GM18867 (cell line): ENCODE results near the gene DNM3.
A peak's percentile ranks its signal among the peaks of the same experiment; 100 is the strongest.

Source experiments
- ATAC-seq: cut with Tn5 transposase; IDR thresholded peaks from one replicate; pipeline ENCODE4 v1.9.1; 2021; ENCODE audit warnings: mild to moderate bottlenecking, moderate library complexity; ENCODE audit not compliant: unreplicated experiment

DNM3 gene

DNA sequence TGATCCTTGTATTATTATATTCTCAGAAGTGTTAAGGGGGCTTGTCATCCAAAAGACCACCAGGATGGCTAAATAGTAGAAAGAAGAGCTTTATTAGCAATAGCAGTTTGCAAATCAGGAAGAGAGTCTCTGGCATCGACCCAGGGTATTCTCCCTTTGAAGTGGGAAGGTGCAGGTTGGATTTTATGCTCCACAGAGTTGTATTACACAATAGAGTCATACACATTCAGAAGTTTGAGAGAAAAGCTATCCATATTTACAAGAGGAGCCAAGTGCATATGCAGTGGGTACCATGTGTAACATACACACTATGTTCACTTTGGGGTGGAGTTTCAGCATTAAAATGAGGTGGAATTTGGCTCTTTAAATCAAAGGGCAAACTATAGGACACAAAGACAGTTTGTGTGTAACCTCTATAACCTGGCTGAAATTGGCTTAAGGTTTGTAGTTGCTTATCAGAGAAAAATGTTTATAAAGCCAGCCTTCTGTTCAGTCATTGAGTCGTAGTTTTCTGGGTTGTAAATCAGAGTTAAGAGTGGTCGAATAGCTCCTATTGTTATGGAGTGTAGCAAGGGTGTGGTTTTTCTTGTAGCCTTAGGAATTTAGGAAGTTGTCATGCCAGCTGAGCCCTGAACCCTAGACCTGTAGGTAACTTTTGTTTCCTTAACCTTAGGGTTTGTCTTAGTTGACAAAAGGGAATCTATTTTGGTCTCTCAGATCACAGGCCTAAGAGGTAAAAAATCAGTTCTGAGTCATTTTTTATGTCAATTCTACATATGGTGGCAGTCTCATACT lies 125.3 kb downstream of the DNM3 start:
- ATAC-seq, result no peak

GRCh38 chr1:171969226-171969625 lies 127.9 kb downstream of the DNM3 start:
- no peak for ATAC-seq

DNA sequence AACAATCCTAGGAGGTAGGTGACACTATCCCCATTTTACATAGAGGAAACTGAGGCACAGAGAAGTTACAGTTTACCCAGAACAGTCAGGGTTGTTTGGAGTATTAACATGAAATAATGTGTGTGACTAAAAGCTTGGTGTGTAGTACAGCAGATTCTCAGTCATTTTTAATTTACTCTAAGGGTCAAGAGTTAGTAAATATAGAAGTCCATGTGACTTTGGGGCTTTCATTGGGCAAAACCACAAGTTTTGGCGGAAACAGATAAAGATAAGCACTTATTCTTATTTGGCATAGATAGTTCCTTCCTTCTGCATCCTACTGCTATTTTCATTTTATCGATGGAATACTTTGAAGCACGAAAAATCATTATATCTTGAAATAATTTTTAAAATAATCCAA lies 128.5 kb downstream of the DNM3 start:
- ATAC-seq, result no peak

DNA sequence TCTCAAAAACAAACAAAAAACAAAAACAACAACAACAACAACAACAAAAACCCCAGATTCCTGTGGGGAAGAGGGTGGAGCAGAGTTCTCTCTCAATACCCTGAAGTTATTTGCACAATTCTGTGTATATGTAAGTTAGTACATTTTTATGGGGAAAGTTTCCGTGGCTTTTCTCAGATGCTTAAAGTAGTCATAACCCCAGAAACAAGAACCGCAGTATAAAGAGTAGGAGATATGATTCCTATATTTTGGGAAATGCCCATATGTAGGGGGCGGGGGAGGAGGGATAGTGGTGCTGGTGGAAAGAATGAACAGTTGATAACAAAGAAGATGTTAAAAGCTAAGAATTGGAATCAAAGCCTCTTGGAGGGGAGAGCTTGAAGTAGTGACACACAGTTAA lies 131.5 kb downstream of the DNM3 start:
- no peak for ATAC-seq

- no peak for ATAC-seq
These were observed 132.1 kb downstream of the DNM3 start for GRCh38 chr1:171973421-171973820.

GRCh38 chr1:171981303-171981702 lies 140.0 kb downstream of the DNM3 start:
- no peak for ATAC-seq

- ATAC-seq, result no peak
These were observed 142.3 kb downstream of the DNM3 start for GRCh38 chr1:171983584-171983983.

DNA sequence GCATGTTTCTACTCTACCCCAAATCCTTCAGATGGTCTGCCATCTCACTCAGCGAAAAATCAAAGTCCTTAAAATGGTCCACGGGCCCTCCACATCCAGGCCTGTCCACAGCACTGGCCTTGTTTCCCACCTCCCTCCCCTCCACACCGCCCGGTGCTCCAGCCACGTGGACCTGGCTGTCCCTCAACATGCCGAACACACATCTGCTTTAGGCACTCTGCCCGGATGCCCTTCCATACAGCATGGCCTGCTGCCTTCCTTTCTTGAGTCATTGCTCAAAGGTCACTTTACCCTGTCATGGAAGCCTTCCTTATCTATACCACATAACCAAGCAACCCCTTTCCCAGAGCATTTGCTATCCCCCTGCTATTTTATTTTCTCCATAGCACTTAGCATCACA lies 143.0 kb downstream of the DNM3 start:
- no peak for ATAC-seq

GRCh38 chr1:171984850-171985485 lies 143.7 kb downstream of the DNM3 start:
- peak; percentile 65 for ATAC-seq

DNA sequence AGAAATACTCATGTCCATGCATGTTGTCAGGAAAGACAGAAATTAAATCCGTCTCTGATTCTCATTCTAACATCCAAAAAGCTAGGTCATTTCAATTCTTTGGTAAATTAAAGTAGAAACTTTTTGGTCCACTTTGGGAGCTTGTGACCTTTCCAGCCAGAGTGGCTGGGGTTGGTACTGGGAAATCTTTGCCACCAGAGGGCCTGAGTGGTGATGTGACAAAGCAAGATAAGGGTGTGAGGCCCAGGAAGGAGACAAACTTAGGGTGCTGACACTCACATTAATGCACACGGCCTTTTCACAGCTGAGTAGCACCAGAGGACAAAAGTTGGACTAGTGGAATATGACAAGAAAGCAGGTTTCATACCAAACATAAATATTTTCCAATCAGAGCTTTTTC lies 144.3 kb downstream of the DNM3 start:
- ATAC-seq, result peak; percentile 48

- no peak for ATAC-seq
These were observed 147.1 kb downstream of the DNM3 start for GRCh38 chr1:171988243-171988885.

- no peak for ATAC-seq
These were observed 149.1 kb downstream of the DNM3 start for GRCh38 chr1:171990371-171990770.

GRCh38 chr1:171994293-171994692 lies 153.0 kb downstream of the DNM3 start:
- no peak for ATAC-seq

DNA sequence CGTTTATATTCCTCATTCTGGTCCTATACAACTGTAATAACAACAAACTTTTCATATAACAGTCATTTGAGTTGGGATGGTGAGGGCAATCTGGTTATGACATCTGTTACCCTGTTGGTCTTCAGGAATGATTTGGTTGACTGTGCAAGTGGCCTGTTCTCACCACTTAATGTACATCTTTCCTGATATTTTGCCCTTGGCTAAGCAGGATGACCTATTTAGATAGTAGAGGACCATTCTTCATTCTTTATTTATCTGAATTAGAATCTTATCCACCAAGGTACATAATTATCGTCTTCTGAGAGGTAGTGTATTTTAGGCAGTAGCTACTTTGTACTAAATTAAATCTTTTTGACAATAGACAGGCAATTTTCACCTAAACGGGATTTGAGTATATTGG lies 154.3 kb downstream of the DNM3 start:
- no peak for ATAC-seq

DNA sequence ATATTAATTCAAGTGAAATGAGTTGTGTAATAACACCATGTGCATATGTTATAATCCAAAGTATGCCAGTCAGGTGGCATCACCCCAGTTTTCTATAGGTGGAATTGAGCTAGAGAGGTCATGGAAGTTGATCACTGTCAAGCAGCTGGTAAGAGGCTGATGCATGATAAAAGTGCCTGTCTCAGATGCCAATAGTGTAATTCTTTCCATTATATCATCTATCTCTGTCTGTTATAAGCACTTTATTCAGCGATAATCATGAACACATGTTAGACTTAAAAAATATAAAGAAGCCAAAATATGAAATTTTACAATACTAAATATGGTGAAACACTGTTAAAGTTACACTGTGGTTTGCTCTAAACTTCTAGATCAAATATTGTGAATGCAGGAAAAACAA lies 156.6 kb downstream of the DNM3 start:
- no peak for ATAC-seq

- no peak for ATAC-seq
These were observed 157.4 kb downstream of the DNM3 start for GRCh38 chr1:171998711-171999110.

DNA sequence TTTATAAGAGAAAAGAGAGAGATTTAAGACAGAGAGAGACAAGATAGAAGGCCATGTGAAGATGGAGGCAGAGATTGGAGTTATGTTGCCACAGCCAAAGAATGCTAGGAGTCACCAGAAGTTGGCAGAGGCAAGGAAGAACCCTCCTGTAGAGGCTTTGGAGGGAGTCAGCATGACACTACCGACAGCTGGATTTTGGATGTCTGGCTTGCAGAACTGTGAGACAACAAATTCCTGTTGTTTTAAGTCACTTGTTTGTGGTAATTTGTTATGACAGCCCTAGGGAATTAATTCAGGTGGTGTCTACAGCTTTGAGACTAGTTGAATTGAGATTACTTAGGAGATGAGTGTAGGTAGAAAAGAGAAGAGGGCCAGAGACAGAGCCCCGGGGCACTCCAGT lies 158.5 kb downstream of the DNM3 start:
- no peak for ATAC-seq

- ATAC-seq, result no peak
These were observed 160.0 kb downstream of the DNM3 start for GRCh38 chr1:172001288-172001687.

DNA sequence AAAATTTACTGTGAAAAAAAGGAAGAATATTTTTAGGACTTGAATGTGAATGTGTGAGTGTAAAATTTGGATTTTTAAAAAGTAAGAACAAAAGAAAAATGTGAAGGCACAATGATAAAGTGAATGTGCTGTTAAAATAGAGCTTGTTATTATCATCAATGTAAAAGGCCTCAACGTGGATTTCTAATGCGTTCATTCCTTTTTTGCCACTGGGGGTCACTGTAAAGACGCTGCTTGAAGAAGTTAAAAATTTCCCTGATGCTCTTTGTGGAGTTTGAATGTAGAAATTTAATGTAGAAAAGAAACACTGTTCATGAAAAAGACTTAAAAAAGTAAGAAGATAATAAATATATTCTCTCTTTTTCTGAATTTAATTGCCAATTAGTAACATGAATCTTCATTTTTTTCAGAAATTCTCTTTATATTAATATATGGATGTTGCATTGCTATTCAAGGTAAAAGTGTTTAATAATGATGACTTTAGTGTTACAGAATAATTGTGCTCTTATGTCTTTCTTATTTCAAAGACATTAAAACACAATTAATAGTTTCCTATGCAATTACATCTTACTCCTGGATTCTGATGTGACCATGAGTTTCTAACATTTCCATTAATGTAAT lies 161.5 kb downstream of the DNM3 start:
- no peak for ATAC-seq

- no peak for ATAC-seq
These were observed 162.7 kb downstream of the DNM3 start for GRCh38 chr1:172003766-172004530.

DNA sequence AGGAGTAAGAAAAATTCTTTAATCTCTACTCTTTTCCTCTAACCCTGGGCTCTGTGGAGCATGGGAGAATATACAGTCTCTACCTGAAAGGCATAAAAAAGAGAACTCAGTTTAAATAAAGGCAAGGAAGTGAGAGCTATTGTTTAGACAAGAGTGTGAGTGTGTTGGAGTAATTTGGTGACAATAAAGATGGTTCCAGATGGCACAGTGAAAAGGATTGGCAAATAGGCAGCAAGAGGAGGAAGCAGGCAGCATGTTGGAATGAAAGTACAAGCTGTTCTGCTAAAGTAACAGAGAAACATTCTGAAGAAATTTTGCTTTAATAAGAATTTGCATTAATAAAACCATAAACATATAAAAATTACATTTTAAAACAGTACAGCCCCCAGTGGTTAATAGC lies 163.4 kb downstream of the DNM3 start:
- ATAC-seq, result no peak
